GM18519 (cell line): ENCODE data around the gene SPATA31D3.
"Not testable (repeated sequence)": the region's sequence is repeated elsewhere in the genome, so short reads cannot be mapped to it uniquely, and the experiment has no call there.

Experiments
- ATAC-seq: cut with Tn5 transposase; IDR thresholded peaks from one replicate; pipeline ENCODE4 v1.9.1; 2021; ENCODE audit warnings: mild to moderate bottlenecking, moderate library complexity; ENCODE audit not compliant: unreplicated experiment, low FRiP score

Gene SPATA31D3

DNA sequence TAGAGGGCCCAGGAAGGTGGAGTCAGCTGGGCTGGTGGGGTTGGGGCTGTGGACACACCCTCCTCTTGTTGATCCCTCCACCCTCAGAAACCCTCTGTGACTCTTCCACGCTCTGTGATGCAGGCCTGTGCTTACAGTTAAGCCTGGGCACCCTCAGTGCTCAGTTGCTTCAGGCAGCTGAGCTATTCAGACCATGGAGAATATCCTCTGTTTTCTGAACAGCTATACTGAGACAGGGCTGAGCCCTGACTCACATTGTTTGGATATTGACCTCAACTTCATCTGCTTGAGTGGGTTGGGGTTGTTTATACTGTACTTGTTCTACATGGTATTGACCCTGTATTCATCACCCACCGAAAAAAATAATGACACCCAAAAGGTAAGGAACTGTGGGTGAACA, at the start of gene SPATA31D3:
TSS of gene SPATA31D3 (plus strand) at position 108 of the 400 bp plus-strand sequence. CDS start at position 194, 86 bp downstream.
- not testable (repeated sequence) for ATAC-seq

DNA sequence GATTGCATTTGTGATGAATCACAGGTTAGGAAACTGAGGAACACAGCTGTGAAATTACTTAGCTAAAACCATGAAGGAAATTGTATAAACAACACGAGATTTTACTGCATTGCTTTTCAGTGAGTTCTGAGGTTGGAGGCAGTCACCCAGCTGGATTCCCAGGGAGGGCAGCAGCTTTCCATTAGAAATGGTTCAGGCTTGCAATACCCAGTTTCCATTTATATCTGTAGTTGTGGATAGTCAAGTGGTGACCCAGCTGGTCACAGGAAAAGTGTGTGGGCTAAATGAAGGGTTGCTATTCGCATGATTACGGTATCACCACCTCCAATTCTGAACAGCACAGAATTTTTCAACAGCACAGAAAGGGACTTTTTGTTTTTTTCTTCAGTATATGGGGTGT, 49.4 kb upstream of the SPATA31D3 start:
- ATAC-seq: no peak

DNA sequence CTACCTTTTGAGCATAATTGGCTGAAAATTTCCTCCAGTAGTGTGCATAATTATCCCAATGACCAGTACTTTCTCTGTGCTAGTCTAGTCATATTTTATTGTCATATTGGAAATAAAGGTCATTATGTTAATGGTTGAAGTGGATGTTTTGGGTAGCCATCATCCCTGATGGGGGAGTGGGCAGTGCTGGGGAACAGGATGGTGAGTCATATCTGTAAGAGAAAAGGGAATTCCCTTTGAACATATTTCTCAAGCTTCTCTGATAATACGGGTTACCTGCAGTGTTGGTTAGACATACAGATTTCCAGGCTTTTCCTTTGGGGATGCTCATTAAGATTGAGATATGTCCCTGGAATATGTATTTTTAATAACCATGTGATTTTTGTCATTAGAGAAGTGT, 48.4 kb upstream of the SPATA31D3 start:
- ATAC-seq: no peak

DNA sequence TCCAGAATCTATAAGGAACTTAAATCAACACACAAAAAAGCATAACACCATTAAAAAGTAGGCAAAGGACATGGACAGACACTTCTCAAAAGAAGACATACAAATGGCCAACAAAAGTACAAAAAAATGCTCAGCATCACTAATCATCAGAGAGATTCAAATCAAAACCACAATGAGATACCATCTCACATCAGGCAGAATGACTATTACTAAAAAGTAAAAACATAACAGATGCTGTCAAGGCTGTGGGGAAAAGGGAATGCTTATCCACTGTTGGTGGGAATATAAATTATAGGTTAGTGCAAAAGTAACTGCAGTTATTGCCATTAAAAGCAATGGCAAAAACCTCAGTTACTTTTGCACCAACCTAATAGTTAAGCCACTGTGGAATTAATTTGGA, 47.2 kb upstream of the SPATA31D3 start:
- no peak for ATAC-seq

DNA sequence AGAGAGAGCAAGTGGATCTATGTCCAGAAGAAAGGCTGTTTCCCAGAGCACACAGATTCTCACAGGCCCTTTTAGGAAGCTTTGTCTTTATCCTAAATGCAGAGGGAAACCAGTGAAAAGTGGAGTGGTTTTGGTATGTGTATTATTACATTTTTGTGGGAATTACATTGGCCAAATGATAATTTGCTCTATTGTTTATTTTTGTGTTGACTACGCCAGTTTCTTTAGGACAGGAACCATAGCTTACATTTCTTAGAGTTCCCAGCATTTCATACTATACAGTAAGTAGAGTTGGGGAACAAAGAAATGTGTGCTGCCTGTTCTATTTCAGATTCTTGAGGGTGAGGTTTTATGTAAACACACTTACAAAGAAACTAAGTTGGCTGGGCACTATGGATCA, 44.4 kb upstream of the SPATA31D3 start:
- ATAC-seq: no peak

DNA sequence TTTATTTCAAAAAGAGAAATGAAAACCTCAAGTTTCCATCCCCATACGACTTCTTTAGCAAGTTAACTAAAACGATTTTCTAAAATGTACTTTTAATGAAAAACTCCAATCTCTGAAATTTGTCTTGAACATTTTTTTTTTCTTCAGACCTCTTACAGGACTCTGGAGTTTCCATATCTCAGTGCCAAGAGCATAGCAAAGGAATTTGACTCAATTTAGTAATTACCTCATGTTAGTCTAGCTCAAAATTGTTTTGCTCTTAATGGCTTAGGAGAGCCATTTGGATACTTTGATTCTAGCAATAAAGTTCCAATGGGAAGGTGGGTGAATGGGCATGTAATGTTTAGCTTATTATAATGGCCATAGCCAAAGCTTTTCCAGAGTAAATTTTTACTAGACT, 41.1 kb upstream of the SPATA31D3 start:
- no peak for ATAC-seq

DNA sequence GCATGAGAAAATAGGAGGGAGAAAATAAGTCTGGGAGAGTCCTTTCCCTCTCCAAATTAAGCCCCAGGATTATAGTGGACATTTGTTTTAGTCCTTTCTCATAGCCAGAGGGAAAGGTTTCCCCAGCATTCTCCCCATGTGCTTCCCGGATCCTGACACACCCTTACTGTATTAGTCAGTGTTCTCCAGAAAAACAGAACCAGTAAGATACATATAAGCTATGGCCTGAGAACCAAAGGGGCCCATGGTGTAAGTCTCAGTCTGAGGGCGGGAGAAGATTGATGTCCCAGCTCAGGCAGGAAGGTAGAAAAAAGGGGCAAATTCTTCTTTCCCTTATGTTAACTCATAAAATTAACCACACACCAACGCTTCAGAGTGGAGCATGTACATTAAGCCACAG, 40.7 kb upstream of the SPATA31D3 start:
- no peak for ATAC-seq

DNA sequence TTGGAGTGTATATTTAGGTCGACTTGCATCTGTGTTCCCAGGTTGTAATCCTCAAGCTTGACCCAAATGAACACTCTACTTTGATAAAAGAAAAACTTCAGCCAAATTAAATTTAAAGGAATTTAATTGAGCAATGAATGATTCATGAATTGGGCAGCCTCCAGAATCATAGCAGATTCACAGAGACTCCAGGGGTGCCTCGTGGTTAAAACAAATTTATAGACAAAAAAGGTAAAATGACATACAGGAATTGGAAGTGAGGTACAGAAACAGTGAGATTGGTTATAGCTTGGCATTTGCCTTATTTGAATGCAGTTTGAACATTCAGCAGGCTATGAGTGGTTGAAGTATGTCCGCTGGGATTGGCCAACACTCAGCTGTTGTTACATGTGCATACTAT, 36.6 kb upstream of the SPATA31D3 start:
- no peak for ATAC-seq

DNA sequence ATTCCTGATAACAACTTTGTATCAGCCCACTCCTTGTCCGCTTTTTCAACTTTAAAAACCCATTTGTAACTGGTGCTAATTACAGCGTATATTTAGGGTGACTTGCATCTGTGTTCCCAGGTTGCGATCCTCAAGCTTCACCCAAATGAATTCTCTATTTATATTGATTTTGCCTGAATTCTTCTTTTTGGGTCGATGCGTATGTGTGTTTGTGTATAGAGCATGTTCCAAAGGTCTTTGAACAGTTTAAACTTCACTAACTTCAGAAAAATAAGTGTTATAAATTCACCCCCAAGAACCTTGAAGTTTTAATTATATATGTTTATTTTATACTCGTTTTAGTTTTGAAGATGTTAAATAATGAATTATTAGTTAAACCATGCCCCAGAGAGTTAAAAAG, 31.2 kb upstream of the SPATA31D3 start:
- no peak for ATAC-seq

DNA sequence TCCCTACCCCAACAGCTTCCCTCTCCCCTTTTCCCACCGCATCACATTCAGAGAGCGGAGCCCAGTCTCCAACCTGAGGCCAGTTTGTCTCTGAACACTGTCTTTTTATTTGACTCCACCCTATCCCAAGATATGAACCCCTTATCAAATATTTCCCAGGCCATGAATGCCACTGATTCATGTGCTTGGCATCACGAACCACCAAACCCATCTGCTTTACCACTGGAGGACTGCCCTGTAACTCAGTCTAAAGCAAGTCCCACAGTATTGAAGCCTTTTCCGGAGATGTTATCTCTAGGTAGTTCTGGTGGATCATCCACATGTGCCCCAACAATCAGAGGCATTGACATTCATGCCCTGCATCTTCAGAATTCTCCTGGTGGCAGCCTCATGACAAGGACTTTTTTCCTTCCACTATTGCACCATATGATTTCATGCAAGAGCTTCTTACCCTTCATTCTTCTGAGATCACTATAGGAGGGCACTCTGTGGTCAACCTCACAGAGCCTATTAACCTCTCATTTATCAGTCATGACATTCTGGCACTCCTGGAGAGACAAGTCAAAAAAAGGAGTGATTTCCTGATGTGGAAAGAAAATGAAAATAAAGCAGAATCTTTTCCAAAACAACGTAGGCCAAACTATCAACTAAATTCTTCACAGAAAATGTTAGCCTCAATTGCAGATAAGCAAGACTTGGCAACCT, 27.3 kb upstream of the SPATA31D3 start:
- no peak for ATAC-seq

DNA sequence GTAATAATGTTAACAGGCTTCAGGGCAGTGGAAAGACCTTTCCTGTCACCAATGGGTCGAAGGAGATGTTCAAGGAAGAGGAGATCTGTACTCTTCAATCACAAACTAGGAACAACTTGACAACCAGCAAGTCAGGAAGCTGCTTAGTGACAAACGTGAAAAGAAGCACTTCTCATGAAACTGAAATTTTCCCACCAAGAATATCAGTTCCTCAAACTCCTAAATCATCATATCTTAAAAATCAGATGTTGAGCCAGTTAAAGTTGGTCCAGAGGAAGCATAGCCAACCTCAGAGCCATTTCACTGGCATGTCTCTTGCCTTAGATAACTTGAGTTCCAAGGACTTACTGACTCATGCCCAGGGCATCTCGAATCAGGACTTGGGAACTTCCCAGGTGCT, 24.8 kb upstream of the SPATA31D3 start:
- ATAC-seq: not testable (repeated sequence)

DNA sequence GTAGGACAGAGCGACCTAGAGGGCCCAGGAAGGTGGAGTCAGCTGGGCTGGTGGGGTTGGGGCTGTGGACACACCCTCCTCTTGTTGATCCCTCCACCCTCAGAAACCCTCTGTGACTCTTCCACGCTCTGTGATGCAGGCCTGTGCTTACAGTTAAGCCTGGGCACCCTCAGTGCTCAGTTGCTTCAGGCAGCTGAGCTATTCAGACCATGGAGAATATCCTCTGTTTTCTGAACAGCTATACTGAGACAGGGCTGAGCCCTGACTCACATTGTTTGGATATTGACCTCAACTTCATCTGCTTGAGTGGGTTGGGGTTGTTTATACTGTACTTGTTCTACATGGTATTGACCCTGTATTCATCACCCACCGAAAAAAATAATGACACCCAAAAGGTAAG, 15.0 kb upstream of the SPATA31D3 start, which contains the start of gene SPATA31D4:
TSS of gene SPATA31D4 (plus strand) at position 124 of the 400 bp plus-strand sequence. CDS start at position 210, 86 bp downstream.
- ATAC-seq: not testable (repeated sequence)

DNA sequence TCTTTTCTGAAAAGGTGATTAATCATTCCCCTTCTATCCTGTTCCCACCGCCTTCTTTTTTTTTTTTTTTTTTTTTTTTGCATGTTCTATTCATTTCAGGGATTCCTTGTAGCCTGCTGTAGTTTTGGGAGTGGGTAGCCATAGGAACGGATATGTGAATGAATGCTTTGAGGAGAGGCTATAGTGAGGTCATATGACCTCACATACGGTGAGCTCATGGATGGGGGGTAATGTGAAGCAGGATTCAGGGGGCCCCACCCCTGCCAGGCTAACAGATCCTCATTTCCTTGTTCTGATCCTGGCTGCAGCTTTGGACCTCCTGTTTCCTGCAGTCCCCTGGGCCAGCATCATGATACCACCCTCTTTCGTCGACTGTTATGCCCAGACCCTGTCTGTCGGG, 13.2 kb upstream of the SPATA31D3 start:
- not testable (repeated sequence) for ATAC-seq

DNA sequence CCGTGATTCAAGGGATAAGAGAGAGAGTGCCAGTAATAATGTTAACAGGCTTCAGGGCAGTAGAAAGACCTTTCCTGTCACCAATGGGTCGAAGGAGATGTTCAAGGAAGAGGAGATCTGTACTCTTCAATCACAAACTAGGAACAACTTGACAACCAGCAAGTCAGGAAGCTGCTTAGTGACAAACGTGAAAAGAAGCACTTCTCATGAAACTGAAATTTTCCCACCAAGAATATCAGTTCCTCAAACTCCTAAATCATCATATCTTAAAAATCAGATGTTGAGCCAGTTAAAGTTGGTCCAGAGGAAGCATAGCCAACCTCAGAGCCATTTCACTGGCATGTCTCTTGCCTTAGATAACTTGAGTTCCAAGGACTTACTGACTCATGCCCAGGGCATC, 9.8 kb upstream of the SPATA31D3 start:
- not testable (repeated sequence) for ATAC-seq

DNA sequence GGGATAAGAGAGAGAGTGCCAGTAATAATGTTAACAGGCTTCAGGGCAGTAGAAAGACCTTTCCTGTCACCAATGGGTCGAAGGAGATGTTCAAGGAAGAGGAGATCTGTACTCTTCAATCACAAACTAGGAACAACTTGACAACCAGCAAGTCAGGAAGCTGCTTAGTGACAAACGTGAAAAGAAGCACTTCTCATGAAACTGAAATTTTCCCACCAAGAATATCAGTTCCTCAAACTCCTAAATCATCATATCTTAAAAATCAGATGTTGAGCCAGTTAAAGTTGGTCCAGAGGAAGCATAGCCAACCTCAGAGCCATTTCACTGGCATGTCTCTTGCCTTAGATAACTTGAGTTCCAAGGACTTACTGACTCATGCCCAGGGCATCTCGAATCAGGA, 5.3 kb downstream of the SPATA31D3 start:
- ATAC-seq: not testable (repeated sequence)

DNA sequence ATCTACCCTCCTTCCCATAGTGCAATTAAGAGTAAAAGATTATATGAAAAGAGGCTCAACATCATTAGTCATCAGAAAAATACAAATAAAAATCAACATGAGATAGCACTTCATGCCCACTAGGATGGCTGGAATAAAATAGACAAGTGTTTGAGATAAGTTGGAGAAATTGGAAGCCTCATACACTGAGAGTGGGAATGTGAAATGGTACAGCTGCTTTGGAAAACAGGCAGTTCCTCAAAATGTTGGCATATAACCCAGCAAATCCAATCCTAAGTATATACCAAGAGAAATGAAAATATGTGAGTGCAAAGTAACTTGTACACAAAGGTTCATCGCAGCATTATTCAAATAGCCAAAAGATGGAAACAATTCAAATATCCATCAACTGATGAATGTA, 9.8 kb downstream of the SPATA31D3 start:
- no peak for ATAC-seq

DNA sequence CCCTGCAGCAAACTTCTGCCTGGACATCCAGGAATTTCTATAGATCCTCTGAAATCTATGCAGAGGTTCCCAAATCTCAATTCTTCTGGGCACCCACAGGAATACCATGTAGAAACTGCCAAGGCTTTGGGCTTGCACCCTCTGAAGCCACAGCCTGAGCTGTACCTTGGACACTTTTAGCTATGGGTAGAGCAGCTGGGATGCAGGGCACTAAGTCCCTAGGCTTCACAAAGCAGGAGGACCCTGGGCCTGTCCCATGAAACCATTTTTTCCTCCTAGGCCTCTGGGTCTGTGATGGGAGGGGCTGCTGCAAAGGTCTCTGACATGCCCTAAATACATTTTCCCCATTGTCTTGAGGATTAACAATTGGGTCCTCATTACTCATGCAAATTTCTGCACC, 12.3 kb downstream of the SPATA31D3 start:
- no peak for ATAC-seq

DNA sequence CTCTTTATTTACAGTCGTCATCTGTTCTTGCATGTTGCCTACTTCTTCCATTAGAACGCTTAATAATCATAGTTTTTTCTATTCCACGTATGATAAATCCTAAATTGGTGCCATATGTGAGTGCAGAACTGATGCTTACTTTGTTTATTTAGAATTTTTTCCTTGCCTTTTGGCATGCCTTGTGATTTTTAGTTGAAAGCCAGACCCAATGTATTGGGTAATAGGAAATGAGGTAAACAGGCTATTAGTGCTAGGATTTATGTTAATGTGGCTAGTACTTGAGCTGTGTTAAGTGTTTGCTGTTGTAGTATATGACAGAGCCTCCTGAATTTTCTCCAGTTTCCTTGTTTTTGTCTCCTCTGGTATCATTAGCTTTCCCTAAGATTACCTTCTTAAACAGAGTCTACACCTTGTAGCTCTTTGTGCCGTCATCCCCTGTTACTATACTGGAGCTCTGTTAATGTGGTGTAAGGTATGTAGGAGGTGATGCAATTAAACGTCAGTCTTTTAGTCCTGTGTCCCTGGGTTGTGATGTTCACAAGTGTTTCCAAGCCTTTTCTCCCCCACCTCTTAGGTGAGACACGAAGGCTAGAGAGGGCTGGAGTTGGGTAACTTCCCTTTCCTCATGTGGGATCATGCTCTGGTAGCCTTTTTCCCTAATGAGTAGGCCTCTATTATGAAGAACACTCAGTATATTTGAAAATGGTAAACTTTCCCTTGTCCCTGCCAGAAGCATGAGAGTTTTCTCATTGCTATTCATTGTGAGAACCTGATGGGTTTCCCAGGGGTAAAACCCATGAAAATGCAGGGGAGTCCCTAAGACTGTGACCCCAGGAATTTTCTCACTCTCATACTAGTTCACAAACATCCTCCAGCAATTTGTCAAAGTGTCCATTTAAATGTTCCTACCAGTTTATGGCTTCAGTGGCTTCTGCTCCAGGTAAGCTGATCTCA, 21.2 kb downstream of the SPATA31D3 start:
- no peak for ATAC-seq

DNA sequence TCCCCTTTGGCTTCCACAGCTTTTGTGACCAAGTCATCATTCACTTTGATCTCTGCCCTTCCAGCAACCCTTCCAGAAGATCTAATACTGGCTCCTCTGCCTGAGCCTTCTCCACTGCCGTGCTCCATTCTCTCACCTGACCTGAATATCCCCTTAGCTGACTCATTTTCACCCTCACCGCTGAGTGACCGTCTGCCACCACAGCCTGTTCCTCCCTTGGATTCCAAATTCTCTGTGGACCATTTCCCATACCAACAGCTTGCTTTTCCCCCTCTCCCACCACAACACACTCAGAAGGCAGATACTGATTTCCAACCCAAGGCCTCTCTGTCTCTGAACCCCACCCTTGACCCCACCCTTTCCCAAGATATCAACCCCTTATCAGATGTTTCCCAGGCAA, 24.7 kb downstream of the SPATA31D3 start:
- no peak for ATAC-seq

DNA sequence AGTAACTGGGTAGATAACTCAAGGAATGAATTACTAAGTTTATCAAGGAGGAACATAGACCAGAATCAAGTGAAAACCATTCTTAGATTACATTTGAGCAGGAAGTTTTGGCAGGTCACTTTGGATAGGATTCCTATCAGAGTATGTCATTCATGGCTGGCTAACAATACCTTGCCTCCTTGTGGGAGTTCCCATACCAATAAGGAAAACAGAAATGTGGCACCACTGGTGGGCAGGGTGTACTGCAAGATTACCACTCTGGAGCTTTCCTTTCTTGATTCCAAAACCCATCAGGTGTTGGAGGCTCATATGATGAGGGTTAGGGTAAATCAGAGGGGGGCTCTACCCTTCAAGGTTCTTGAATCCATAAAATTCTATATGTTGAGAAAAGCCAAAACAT, 26.7 kb downstream of the SPATA31D3 start:
- no peak for ATAC-seq

DNA sequence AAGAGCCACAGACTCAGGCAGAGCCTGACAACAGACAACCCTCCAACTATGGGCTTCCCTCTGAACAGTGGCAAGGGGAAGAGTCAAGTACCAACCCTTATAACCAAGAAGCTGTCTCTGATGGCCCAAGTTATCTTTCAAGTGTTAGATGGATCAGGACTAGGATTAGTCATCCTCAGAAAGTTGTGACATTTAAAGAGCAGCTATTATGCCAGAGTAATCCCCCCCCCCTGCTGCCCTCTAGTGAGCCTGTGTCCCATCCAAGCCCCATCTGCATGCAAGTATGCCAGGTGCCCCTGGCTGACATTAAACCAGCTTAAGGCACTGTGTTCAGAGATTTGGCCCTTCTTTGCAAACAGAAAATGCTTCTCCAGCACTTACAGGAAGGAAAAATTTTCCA, 28.4 kb downstream of the SPATA31D3 start:
- no peak for ATAC-seq
